ENCODE measurements around the gene PRR14L.
"Not testable (repeated sequence)": the region's sequence is repeated elsewhere in the genome, so short reads cannot be mapped to it uniquely, and the experiment has no call there.

Gene PRR14L

DNA sequence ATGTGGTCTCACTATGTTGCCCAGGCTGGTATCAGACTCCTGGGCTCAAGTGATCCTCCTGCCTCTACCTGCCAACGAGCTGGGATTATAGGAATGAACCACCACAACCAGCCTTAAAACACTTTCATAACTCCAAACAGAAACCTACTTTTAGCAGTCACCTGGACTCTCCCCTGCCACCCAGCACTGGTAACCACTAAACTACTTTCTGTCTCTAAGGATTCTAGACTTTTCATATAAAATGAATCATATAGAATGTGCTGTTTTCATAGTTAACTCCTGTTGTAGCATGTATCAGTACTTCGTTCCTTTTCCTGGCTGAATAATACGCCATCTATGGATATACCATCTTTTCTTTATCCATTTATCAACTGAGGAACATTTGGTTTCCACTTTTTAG, 58.5 kb downstream of the PRR14L start:
- H3K27me3 ChIP-seq (ENCODE audit: control insufficient read depth in 2 of 2, insufficient read depth in 2 of 2, low read length in 2 of 2): no peaks in the 10 kb centered on the region
- H3K27ac ChIP-seq (ENCODE audit: low read depth in 2 of 2, low read length in 2 of 2): no peak overlapping the region
- H3K4me1 ChIP-seq (ENCODE audit: control insufficient read depth in 2 of 2, insufficient read depth in 2 of 2, low read length in 2 of 2): no peaks in the 10 kb centered on the region
- H3K36me3 ChIP-seq (ENCODE audit: control insufficient read depth in 2 of 2, insufficient read depth in 2 of 2, low read length in 2 of 2): peaks cover 11 to 37% of the 10 kb centered on the region in 2 donors
- H3K9ac ChIP-seq (ENCODE audit: low read depth in 1 of 2, low read length in 2 of 2): no peak overlapping the region
- no peaks in the 10 kb centered on the region for H3K9me3 ChIP-seq (ENCODE audit: control insufficient read depth in 2 of 2, low read length in 2 of 2)
- no peak overlapping the region for H3K4me3 ChIP-seq (ENCODE audit: low read length in 2 of 2)

DNA sequence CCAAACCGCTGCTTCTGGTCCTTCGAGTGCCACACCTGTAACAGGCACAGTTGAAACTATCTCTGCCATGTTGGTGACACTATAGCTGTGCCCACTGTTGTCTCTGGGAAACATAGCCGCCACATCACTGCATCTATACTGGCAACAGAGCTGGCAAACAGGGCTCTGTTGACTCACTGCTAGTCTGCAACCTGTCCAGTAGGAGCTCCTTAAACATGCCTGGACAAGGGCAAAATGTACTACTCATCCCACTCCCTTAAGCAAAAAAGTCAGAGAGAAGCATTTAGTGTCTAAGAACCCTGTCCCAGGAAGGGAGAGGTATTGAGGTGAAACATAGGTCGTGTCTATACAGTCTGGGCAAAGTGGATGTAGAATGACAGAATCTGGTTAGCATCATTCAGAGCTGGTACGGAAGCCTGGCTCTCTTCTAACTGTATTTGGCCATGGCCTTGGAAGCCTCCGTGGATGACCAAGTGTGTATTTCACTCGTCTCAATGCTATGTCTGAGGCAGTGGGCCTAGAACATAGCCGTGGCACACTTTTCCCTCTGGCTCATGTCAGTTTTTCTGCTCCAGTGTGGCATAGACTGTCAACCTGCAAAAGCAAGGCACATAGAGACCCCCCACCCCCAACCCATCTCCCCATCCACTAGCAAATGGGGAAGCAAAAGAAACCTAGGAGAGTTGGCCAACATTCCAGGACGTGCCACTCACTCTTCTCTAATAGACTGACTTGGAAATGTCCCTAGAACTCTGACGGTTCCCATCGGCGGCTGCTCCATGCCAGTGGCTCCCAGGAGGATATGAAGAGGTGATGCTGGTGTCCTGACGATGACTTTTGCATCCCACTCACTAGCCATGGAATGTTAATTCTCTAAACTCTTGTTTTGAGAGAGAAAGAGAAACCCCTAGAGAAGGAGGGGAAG, 66.5 kb downstream of the PRR14L start:
- no peaks in the 10 kb centered on the region for H3K4me1 ChIP-seq (ENCODE audit: control insufficient read depth in 2 of 2, insufficient read depth in 2 of 2, low read length in 2 of 2)

DNA sequence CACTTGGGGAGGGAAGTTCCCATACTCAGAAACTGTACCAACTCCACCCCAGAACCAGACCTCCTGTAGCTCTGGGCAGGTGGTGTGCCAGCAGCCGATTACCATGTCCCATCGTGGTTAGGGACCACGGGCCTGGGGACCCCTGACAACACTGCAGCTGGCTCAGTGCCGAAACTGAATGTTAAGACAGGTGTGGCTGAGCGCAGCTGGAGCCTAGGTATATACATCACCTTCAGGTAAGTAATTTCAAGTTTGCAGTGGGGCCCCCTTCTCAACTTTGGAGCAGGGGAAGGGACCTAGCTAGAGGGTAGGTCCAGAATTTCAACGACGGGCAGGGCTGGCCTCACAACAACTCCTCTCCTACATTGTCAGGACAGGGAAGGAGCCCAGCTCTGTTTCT, 67.2 kb downstream of the PRR14L start:
- peaks cover 26 to 36% of the 10 kb centered on the region in 2 donors for H3K36me3 ChIP-seq (ENCODE audit: control insufficient read depth in 2 of 2, insufficient read depth in 2 of 2, low read length in 2 of 2)
- H3K9me3 ChIP-seq (ENCODE audit: control insufficient read depth in 2 of 2, low read length in 2 of 2): no peaks in the 10 kb centered on the region
- H3K4me3 ChIP-seq (ENCODE audit: low read length in 2 of 2): no peak overlapping the region
- H3K27me3 ChIP-seq (ENCODE audit: control insufficient read depth in 2 of 2, insufficient read depth in 2 of 2, low read length in 2 of 2): no peaks in the 10 kb centered on the region
- H3K9ac ChIP-seq (ENCODE audit: low read depth in 1 of 2, low read length in 2 of 2): no peak overlapping the region
- no peaks in the 10 kb centered on the region for H3K4me1 ChIP-seq (ENCODE audit: control insufficient read depth in 2 of 2, insufficient read depth in 2 of 2, low read length in 2 of 2)
- no peak overlapping the region for H3K27ac ChIP-seq (ENCODE audit: low read depth in 2 of 2, low read length in 2 of 2)

More for the DNA sequence above, 66.5 kb downstream of the PRR14L start:
- Histone ChIP-seq H3K36me3 (ENCODE audit: control insufficient read depth in 2 of 2, insufficient read depth in 2 of 2, low read length in 2 of 2) (peaks cover 26 to 36% of the 10 kb centered on the region in 2 donors), H3K27ac (ENCODE audit: low read depth in 2 of 2, low read length in 2 of 2) (no peak overlapping the region), H3K27me3 (ENCODE audit: control insufficient read depth in 2 of 2, insufficient read depth in 2 of 2, low read length in 2 of 2) (no peaks in the 10 kb centered on the region), H3K4me3 (ENCODE audit: low read length in 2 of 2) (no peak overlapping the region), H3K9ac (ENCODE audit: low read depth in 1 of 2, low read length in 2 of 2) (no peak overlapping the region), H3K9me3 (ENCODE audit: control insufficient read depth in 2 of 2, low read length in 2 of 2) (no peaks in the 10 kb centered on the region)

GRCh38 chr22:31681349-31682345, 68.3 kb downstream of the PRR14L start:
- Histone ChIP-seq H3K4me1 (ENCODE audit: control insufficient read depth in 2 of 2, insufficient read depth in 2 of 2, low read length in 2 of 2) (no peaks in the 10 kb centered on the region), H3K9ac (ENCODE audit: low read depth in 1 of 2, low read length in 2 of 2) (no peak overlapping the region), H3K9me3 (ENCODE audit: control insufficient read depth in 2 of 2, low read length in 2 of 2) (no peaks in the 10 kb centered on the region), H3K27ac (ENCODE audit: low read depth in 2 of 2, low read length in 2 of 2) (no peak overlapping the region), H3K36me3 (ENCODE audit: control insufficient read depth in 2 of 2, insufficient read depth in 2 of 2, low read length in 2 of 2) (peaks cover 26 to 30% of the 10 kb centered on the region in 2 donors), H3K4me3 (ENCODE audit: low read length in 2 of 2) (no peak overlapping the region), H3K27me3 (ENCODE audit: control insufficient read depth in 2 of 2, insufficient read depth in 2 of 2, low read length in 2 of 2) (no peaks in the 10 kb centered on the region)

DNA sequence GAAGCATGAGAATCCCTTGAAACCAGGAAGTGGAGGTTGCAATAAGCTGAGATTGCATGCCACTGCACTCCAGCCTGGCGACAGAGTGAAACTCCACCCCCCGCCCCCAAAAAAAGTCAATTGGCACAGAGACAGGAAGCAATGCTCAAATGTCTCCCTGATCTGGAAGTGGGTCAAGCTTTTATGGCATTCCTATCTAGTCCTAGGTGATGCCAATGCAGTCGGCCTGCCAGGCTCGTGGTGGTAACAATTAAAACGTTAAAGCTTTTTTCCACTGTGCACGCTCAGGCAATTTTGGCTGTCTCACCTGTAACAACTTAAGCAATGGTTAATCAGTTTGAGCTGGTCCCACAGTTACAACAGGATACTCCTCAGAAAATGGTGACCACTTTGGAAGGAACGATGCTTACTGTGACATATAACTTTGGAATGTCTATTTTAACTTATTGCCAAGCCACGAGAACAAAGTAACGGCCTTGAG, 69.0 kb downstream of the PRR14L start:
- Histone ChIP-seq H3K9ac (ENCODE audit: low read depth in 1 of 2, low read length in 2 of 2) (no peak overlapping the region), H3K27me3 (ENCODE audit: control insufficient read depth in 2 of 2, insufficient read depth in 2 of 2, low read length in 2 of 2) (no peaks in the 10 kb centered on the region), H3K4me3 (ENCODE audit: low read length in 2 of 2) (no peak overlapping the region), H3K4me1 (ENCODE audit: control insufficient read depth in 2 of 2, insufficient read depth in 2 of 2, low read length in 2 of 2) (peaks cover 0 to 4% of the 10 kb centered on the region in 2 donors), H3K9me3 (ENCODE audit: control insufficient read depth in 2 of 2, low read length in 2 of 2) (no peaks in the 10 kb centered on the region), H3K27ac (ENCODE audit: low read depth in 2 of 2, low read length in 2 of 2) (no peak overlapping the region), H3K36me3 (ENCODE audit: control insufficient read depth in 2 of 2, insufficient read depth in 2 of 2, low read length in 2 of 2) (peaks cover 26% of the 10 kb centered on the region in 2 donors)

GRCh38 chr22:31678748-31679147, 71.2 kb downstream of the PRR14L start:
- no peak overlapping the region for H3K27ac ChIP-seq (ENCODE audit: low read depth in 2 of 2, low read length in 2 of 2)

DNA sequence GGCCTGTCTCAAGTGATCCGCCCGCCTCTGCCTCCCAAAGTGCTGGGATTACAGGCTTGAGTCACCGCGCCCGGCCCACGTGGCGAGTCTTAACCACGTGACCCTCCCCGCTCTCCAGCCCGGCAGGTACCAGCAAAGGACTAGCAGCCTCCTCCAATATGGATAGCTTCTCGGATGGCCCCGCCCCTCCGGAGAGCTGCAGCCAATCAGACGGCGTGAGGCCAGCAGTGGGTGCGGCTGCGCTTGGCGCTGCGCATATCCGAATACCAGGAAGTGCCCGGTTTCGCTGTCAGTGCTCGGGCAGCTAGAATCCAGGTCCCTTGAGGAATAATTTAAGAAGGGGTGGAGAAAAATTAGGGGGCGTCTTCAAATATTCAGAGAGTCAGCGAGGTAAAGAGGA, 73.2 kb downstream of the PRR14L start:
- H3K36me3 ChIP-seq (ENCODE audit: control insufficient read depth in 2 of 2, insufficient read depth in 2 of 2, low read length in 2 of 2): no peaks in the 10 kb centered on the region
- H3K9me3 ChIP-seq (ENCODE audit: control insufficient read depth in 2 of 2, low read length in 2 of 2): no peaks in the 10 kb centered on the region
- H3K4me1 ChIP-seq (ENCODE audit: control insufficient read depth in 2 of 2, insufficient read depth in 2 of 2, low read length in 2 of 2): peaks cover 0 to 4% of the 10 kb centered on the region in 2 donors
- H3K4me3 ChIP-seq (ENCODE audit: low read length in 2 of 2): peak overlapping the region; percentile 65 to 81
- peak overlapping the region; percentile 57 to 81 for H3K9ac ChIP-seq (ENCODE audit: low read depth in 1 of 2, low read length in 2 of 2)
- H3K27ac ChIP-seq (ENCODE audit: low read depth in 2 of 2, low read length in 2 of 2): peak overlapping the region; percentile 43 to 46
- no peaks in the 10 kb centered on the region for H3K27me3 ChIP-seq (ENCODE audit: control insufficient read depth in 2 of 2, insufficient read depth in 2 of 2, low read length in 2 of 2)

More at GRCh38 chr22:31678748-31679147, 71.2 kb downstream of the PRR14L start:
- Histone ChIP-seq H3K36me3 (ENCODE audit: control insufficient read depth in 2 of 2, insufficient read depth in 2 of 2, low read length in 2 of 2) (peaks cover 8% of the 10 kb centered on the region in 2 donors), H3K4me3 (ENCODE audit: low read length in 2 of 2) (no peak overlapping the region), H3K9ac (ENCODE audit: low read depth in 1 of 2, low read length in 2 of 2) (no peak overlapping the region), H3K9me3 (ENCODE audit: control insufficient read depth in 2 of 2, low read length in 2 of 2) (no peaks in the 10 kb centered on the region), H3K4me1 (ENCODE audit: control insufficient read depth in 2 of 2, insufficient read depth in 2 of 2, low read length in 2 of 2) (peaks cover 0 to 4% of the 10 kb centered on the region in 2 donors), H3K27me3 (ENCODE audit: control insufficient read depth in 2 of 2, insufficient read depth in 2 of 2, low read length in 2 of 2) (no peaks in the 10 kb centered on the region)

GRCh38 chr22:31674219-31674618, 75.7 kb downstream of the PRR14L start:
- H3K4me3 ChIP-seq (ENCODE audit: low read length in 2 of 2); H3K9ac ChIP-seq (ENCODE audit: low read depth in 1 of 2, low read length in 2 of 2); H3K27ac ChIP-seq (ENCODE audit: low read depth in 2 of 2, low read length in 2 of 2): not testable (repeated sequence)

GRCh38 chr22:31668849-31669248, 81.1 kb downstream of the PRR14L start:
- H3K4me3 ChIP-seq (ENCODE audit: low read length in 2 of 2); H3K27ac ChIP-seq (ENCODE audit: low read depth in 2 of 2, low read length in 2 of 2); H3K27me3 ChIP-seq (ENCODE audit: control insufficient read depth in 2 of 2, insufficient read depth in 2 of 2, low read length in 2 of 2); H3K9me3 ChIP-seq (ENCODE audit: control insufficient read depth in 2 of 2, low read length in 2 of 2); H3K36me3 ChIP-seq (ENCODE audit: control insufficient read depth in 2 of 2, insufficient read depth in 2 of 2, low read length in 2 of 2); H3K4me1 ChIP-seq (ENCODE audit: control insufficient read depth in 2 of 2, insufficient read depth in 2 of 2, low read length in 2 of 2); H3K9ac ChIP-seq (ENCODE audit: low read depth in 1 of 2, low read length in 2 of 2): not testable (repeated sequence)

More at GRCh38 chr22:31674219-31674618, 75.7 kb downstream of the PRR14L start:
- H3K27me3 ChIP-seq (ENCODE audit: control insufficient read depth in 2 of 2, insufficient read depth in 2 of 2, low read length in 2 of 2); H3K9me3 ChIP-seq (ENCODE audit: control insufficient read depth in 2 of 2, low read length in 2 of 2); H3K4me1 ChIP-seq (ENCODE audit: control insufficient read depth in 2 of 2, insufficient read depth in 2 of 2, low read length in 2 of 2); H3K36me3 ChIP-seq (ENCODE audit: control insufficient read depth in 2 of 2, insufficient read depth in 2 of 2, low read length in 2 of 2): not testable (repeated sequence)

Data from mucosa of rectum (tissue), 2 donors.